ENCODE results near the gene HERC4.

GRCh38 chr10:68075550-68076004 is 494 bp upstream of the HERC4 start:
- TF ChIP-seq CTCF (conservative IDR thresholded peaks at IDR 0.05 in 1 of 2, IDR thresholded peaks at IDR 0.05 in 1 of 2; ENCODE audit: low read depth in 1 of 2, low read length in 2 of 2) (no peak), EZH2 (IDR thresholded peaks at IDR 0.05; ENCODE audit: low read length, missing control alignments) (no peak)

Measured in fibroblast of lung (primary cell).